Stimulated activated CD4-positive, alpha-beta T cell treated with anti-CD3 and anti-CD28 coated beads, Interleukin-2, amount 100 ng/mL, for 4 hours (primary cell): ENCODE results near the gene GFPT2.

ENCODE experiments used
- DNase-seq: peaks from one replicate; pipeline ENCODE4 v3.0.0-alpha.2; 2020; ENCODE audit warnings: low read depth

GFPT2 gene

DNA sequence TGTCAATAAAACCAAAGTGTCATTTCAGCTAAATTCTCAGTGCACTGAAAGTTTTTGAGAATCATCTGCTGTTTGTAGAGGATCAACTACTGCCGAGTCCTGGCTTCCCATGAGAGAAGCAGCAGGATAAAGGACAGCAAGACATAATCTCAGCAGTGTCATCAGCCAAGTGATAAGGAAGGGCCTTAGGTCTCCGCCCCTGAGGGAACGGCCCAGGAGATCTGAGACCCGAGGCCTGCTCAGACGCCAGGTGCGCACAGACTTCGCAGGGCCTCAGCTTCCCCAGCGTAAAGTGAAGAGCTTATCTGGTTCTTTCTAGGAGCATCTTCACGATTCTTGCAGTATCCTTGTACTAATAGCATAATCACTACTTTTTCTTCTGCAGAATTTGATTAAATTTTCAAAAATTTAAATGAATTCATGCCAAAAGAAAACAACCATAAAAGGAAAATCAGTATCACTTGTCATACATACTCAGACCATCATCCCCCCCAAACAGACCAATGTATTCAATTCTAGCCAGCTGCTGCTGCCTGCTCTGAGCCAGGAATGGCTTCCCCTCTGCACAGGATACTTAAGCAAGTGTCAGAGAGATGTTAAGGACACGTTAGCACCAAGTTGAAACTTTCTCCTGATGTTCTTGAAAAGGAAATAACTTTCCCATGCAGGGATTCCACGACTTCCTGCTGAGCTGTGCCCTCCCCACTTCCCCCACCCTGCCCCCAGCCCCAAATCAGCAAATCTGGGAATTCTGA, 2.2 kb downstream of the GFPT2 start:
- DNase-seq, result no peak

DNA sequence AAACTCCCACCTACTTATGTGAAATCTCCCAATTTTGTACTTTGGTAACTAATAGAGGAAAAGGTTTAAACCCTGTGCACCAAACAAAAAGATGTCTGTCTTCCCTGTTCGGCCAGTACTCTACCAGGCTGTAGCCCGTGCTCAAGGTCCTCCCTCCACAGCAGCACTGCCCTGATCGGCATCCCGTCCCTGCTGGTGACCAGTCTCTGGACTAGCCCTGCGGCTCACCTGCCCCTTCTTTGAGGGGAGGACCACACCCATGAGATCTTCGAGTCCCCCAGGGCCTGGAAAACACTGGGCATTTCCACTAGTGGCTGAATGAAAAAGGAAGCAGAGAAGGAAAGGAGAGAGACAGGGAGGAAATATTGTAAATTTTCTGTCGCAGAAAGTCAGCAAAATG, 2.8 kb downstream of the GFPT2 start:
- DNase-seq, result no peak

DNA sequence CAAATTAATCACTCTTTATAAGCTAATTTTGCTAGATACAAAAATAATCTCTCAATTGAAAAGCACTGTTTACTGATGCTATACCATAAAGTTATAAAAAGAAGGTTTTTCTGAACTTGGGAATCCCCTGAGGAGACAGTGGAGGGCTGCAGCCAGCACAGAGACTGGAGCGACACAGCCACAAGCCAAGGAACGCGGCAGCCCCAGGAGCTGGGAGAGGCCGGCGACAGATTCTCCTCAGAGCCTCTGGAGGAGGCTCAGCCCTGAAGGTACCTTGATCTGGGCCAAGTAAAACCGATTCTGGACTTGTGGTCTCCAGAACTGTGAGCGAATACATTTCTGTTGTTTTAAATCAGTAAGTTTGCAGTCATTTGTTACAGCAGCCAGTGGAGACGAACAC, 3.7 kb downstream of the GFPT2 start:
- no peak for DNase-seq

DNA sequence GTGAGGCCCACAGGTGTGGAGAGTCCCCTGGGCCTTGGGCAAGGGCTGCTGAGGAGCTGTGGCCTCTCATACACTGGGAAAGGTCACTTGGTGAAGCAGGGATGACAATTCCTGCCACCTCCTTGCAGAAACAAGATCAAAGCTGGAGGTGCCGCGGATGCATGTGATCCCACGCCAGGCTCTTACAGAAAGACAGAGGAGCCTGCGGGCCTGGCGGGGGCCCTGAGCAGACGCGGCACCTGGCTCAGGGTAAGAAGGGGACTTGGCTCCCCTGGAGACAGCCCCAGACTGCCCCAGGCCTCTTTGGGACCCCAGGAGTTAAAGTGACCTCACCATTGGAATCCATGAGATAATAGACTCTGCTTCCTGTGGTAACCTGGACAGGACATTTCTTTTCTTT, 4.8 kb downstream of the GFPT2 start:
- DNase-seq, result no peak

DNA sequence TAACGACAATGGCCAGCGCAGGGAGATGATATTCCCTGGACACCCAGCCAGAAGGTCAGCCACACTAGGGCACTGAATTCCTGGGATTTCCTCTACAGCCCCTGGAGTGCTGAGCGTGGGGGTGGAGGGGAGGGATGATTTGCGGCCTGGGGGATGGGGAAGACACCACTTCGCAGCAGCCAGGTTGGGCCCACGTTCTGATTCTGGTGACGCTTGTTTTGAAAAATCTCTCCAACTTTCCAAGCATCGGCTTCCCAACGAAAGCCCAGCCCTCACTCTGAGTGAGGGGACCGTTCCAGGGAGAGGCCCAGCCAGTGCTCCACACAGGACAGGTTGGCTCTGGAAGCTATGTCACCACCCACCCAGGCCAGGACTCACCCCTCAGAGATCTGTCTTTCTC, 5.4 kb downstream of the GFPT2 start:
- no peak for DNase-seq

DNA sequence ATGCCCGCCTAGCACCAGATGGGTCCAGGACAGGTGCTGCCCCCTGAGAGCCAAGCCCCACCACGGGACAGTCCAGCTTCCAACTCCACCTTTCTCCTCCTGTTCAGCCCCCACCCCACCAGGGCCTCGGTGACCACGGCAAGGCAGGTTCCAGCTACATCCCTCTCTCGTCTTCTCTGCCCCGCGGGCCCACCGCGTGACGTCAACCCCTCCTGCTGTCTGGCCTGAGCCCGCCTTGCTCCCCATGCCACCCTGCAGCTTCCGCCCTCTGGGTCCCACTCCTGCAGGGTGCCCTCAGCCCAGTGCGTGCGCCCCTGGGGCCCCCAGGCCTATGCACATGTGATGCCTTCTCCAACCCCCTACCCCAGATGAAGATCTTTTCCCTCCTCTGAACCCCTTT, 6.8 kb downstream of the GFPT2 start:
- DNase-seq, result no peak

DNA sequence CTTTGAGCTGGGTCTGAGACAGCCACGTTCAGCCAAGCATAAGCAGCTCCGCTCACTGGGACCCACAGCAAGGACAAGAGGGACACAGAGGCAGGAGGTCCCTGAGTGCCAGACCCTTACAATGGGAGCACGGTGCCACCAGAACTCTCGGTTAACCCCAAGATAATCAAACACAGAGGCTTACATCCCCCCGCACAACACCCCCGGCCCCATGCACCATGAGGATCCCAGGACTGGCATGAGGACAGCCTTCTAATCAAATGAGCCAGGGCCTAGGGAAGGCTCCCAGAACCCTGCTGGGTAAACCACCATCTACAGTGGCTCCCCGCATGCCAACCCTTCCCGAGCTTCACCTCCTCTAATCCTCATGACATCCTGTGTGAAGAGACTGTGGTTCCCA, 7.4 kb downstream of the GFPT2 start:
- no peak for DNase-seq

DNA sequence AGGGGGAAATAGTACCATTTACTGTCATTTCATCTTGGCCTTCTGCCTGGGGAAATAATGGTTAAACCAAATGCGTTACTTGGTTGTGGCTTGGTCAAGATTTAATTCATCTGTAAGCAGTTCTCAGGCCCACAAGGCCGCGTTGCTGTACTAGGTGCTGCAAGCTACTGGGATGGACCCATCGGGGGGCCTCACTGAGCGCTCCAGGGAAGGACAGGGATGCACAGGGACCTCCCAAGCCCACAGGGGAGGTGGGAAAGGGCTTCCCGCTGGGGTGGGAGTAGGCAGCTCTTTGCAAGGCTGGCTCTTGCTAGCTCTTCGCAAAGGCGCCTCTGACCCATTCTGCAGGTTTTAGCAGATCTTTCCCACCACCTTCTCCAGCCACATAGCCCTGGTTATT, 8.0 kb downstream of the GFPT2 start:
- no peak for DNase-seq

DNA sequence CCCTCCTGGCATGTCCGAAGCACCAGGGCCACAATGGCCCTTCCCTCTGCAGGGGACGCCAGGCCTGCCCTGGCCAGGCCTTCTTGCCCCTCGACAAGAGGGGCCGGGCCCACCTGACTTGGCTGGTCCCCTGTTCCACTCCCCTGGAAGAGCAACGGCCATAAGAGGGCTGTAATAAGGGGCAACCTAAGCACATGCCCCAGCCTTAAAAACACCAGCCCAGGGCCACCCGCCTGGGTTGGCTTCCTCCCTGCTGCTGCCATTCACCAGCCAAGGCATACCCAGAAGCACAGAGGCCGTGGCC, 8.5 kb downstream of the GFPT2 start:
- no peak for DNase-seq

DNA sequence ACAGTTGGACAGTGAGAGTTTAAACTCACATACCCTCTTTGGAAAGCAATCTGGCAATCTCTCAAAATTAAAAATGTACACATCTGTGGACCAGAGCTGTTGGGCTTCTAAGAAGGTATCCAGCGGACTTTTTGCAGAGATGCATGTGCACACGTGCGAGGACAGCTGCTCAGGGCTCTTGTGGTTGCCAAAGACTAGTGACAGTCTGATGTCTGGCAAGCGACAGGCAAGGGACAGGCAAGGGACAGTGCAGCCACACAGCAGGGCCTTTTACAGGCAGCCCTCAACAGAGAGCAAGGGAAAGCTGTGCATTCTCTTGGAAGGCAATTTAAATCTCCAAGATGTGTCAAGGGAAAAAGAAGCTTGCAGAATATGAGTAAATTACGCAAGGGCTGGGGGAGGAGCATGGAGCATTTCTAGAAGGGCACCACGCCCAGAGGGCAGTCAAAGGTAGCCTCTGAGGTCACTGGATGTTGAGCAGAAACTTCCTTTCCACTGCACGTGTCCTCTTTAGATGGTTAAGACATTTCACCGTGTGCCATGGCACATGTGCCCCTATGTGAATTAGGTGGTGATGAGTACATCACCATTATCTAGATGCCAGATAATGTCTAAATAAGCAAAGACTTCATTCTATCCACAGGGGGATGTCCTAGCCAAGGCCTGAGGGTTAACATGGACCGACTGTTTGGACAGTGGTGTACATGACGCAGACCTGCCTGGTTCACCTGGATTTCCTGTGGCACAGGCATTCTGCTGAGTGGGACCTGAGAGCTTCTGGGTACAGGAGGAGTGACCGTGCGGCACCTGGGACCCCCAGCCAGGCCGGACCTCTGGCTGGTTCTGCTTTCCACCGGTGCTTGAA, 9.1 kb downstream of the GFPT2 start:
- DNase-seq, result no peak

DNA sequence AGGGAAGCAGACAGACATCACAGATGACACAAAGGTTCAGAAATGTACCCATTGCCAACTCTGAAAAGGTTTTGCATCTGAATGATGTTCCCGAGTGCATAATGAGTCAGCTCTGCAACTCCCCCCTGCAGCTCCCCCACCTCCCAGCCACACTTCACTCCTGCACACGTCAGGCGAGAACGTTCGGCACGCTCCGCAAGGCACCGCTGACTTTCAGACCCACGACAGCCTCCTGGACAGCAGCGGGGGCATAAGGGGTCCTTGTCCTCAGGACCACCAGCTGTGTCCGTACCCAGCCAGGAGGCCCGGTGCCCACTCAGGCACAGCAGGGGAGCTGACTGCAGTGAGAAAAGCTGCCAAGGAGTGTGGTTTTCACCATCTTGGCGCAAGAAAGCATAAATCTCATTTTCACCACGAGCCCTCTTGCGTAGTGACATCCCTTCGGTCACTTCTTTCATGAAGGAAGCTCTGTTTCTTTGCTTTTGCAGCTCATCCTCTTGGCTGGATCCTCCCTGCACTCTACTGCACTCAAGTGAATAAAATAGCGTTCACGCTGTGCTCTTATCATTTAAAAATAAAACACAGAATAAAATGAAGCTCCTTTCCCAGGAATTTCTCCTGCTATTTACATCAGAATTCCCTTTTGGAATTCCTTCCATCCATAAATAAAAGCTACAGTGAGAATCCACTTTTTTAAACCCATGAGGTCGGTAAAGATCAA, 9.9 kb downstream of the GFPT2 start:
- DNase-seq, result no peak

DNA sequence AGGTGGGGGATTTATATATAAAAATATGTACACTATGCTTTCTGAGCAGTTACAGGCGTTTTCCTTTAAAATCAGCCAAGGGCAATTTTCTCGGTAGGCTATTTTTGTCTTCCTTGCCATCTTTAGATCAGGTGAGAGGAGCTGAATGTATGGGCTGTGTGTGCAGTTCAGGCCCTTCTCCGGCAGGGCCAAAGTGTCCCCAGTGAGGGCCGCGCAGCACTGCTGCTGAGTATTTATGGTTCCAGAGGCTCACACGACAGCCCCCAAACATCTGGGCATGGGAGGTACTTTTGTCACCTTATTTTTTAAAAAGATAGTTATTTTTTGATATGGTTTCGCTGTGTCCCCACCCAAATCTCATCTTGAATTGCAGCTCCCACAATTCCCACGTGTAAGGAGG, 11.5 kb downstream of the GFPT2 start:
- DNase-seq, result no peak

DNA sequence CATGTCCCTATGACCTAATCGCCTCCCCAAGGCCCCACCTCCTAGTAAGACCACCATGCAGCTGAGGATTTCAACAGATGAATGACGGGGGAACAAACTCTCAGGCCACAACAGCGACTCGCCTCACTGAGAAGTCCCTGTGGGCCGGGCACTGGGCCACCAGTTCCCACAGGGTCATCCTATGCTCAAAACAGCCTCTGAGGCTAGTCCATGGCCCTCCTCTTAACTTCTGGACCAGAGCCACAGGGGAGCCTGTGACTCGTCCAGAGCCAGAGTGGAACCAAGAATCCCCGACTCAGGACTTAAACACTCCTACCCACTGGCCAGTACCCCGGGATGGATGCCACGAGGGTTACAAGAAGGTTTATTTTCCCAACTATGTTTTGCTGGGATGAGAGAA, 12.3 kb downstream of the GFPT2 start:
- DNase-seq, result no peak

DNA sequence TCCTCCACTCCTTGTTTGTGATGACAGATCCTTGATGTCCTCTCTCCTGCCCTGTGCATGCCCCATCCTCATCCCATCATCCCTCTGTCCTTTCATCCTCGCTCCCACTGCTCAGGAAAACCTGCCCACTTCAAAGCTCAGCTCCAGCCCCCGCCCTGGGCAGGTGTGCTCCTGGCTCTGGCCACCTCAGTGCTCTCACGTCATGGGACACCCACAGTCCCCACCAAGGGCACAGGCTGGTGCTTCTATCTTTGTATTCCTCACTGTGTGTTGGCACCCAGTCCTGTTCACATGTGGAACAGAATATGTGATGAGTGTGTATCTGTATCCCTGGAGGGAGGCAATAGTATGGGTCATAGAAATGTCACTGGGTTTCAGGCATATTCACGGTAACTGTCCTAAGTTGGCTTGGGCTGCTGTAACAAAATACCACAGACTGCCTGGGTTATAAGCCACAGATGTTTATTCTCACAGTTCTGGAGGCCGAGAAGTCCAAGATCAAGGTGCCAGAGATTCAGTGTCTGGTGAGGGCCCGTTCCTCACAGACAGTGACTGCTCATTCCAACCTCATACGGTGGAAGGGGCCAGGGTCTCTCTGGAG, 13.5 kb downstream of the GFPT2 start:
- no peak for DNase-seq

DNA sequence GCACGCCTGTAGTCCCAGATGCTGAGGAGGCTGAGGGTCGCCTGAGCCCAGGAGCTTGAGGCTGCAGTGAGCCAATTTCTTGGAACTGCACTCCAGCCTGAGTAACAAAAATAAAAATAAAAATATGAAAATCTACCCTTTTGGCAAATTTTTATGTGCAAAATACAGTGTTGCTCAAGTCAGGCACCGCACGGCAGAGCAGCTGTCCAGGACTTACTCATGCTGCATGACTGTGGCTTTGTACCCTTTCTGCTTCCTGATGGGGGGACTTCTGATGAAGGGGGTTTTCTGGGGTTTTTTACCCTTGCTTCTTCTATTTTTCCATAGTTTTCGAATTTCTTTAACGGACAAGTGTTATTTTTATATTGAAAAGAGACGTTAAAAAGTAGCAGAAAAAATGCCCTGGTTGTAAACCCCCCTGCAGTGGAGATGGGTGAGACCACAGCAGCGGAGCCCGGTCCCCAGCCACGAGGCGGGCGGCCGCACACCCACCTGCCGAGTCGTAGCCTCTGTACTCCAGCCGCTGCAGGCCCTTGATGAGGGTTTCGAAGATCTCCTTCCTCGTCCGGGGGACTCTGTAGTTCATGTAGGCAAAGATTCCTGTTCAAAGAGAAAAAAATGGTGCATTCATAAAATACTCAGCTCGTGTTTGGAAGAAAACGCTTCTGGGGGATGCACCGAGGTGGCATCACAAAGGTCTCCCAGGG, 15.0 kb downstream of the GFPT2 start:
- no peak for DNase-seq

DNA sequence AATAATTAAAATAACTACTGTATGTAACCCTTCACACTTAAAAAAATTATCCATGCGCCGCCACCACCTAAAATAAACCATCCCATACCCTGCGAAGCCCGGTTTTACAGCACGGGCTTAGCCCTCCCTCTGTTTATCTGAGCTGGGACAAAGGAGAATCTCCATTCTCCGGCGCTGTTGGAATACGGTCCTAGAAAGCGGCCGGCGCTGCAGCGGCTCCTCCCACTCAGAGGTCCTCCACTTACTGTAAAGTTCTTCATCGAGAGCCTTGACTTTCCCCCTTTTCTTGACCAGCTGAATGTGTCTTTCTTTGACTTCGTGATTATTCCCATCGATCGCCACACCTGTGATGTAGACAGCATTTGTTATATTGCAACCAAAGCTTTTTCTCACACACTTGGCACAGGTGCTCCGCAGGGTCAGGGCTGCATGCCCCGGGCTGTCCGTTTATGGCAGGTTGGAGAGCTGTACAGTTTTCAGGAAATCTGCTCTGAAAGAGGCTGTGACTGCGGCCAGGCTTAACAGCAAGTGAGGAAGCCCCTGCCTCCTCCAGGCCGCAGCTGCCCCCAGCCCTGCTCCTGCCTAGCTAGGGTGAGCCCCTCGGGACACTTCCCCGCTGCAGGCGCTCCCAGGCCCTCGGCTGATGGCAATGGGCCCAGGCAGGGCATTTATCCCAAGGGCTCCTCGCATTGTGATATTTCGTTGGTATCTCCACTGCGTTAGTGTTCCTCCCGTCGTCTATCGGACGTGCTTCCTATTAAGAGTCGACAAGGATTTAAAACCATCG, 16.7 kb downstream of the GFPT2 start:
- DNase-seq, result no peak

DNA sequence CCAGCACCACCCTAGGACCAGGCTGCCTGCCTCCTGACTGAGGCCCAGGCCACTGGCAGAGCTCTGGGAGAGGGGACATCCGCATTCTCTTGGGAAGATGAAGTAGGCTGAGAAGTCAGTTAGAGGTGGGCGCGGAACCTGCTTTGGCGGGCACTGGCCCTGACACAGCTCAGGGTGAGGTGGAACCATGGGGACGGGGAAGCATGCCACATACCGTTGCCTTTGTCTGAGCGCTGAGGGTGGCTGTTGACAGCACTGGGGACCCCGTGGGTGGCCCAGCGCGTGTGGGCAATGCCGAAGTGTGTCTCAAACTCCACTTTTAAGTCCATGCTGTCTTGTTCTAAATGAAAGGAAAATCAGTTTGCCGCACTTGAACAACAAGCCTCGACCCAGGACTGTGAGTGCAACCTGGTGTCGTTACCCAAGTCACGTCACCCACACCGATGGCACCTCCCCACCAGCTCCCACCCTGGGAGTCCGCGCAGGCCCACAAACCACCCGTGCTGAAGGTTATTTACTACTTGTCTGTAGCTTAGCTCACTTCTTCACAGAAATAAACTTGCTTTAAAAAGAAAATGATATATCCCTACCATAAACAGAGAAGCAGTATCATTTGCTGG, 17.4 kb downstream of the GFPT2 start:
- DNase-seq, result no peak

DNA sequence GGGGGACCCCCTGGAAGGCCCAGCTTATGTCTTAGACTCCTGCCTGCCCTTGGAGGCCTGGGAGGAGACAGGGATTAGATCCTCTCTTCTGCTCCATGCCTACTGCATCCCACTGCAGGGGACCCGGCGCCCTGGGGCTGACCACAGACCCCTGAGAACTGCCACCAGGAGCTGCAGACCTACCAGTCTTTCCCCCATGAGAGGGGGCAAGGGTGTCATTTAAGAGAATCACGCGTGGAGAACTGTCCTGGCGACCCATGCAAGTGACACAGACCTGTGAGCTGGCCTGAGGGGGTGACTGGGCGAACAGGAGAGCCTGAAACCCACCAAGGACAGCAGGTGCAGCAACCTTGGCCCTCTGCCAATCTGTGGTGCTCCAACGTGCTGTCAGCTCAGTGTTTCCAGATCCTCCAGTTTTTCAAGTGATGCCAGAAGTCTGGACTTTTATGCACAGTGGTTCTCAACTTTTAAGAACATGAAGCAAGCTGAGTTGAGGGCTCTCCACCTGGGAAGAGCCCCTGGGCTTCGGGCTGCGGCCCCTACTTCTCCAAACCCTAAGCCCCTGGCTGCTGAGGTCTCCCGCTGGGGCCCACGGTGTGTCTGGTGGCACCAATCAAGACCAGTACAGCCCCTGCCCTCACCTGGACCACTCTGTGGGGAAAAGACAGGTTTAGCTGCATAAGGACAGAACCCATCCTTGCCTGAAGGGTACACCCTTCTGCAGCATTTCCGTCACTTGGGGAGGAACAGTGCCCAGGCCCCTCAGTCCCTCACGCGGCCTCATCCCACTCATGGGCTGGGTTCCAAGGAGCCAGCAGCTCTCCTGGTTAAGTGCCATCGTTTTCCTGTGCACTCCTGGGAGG, 18.2 kb downstream of the GFPT2 start:
- no peak for DNase-seq

DNA sequence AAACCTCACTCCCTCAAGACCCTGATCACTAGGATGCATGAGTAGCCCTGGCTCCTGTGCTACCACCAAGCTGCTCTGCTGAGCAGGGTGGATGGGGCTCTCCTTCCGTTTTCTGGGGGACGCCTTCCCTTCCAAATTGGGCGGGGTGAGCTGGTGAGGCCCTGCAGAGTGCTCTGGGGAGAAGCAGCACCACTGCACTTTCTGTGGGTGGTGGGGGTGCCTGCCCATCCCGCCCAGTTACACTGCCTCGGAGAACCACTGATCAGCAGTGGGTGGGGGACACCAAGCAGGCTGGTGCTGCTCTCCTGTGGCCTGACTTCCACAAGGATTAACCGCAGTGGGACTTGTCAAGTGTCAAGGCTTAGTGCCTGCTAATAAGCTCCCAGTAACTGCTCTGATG, 19.0 kb downstream of the GFPT2 start:
- DNase-seq, result no peak

DNA sequence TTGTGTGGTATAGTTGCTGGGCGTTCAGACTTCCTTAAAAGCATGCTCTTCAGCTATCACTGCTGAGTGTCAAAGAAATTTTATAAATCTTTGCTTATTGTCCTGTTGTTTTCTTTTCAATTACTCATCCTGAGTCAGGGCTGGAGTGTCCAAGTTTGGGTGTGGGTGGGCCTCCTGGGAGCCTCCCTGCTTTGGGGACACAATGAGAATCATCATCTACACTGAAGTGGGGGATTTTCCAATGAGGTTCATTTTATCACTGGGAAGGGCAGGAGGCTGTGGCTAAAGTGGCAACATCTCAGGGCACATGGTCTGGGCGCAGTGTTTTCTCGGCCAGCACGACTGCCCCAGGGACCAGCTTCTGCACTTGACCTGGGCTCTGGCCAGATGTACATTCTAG, 19.5 kb downstream of the GFPT2 start:
- no peak for DNase-seq
